Keratinocyte (primary cell): ENCODE measurements around the gene SPEF1. TPM values are rescaled to one million over a fixed set of nuclear protein-coding genes. Genes with fewer than 3 reads are reported as not detected.

Source experiments
- DNase-seq: peaks from one replicate; pipeline ENCODE4 v3.0.0-alpha.2; 2011; ENCODE audit warnings: low read depth, missing footprints, low spot score
- FAIRE-seq: peaks from 2 replicates; lab custom pipeline; 2011; peaks lifted over from hg19 to GRCh38; lab: Jason Lieb, UNC
- H2AFZ ChIP-seq: 2 replicates; pipeline ENCODE4 v1.6.0; 2012; ENCODE audit warnings: low read length, control low read depth, inconsistent platforms; ENCODE audit not compliant: control insufficient read depth
- H3K27ac ChIP-seq: 2 replicates; pipeline ENCODE4 v1.5.1; 2011; ENCODE audit warnings: low read length; ENCODE audit not compliant: control insufficient read depth, insufficient read depth
- H3K27me3 ChIP-seq: 3 replicates; pipeline ENCODE4 v1.6.0; 2011; ENCODE audit warnings: low read length; ENCODE audit not compliant: control insufficient read depth, insufficient read depth; ENCODE audit errors: extremely low read depth
- H3K36me3 ChIP-seq, 2 experiments: 2 replicates in 1 of 2; 3 replicates in 1 of 2; pipeline ENCODE4 v1.5.1; 2011; ENCODE audit warnings: low read length in 2 of 2, mild to moderate bottlenecking in 1 of 2; ENCODE audit not compliant: control insufficient read depth in 2 of 2, insufficient read depth in 2 of 2; ENCODE audit errors: extremely low read depth in 1 of 2
- H3K4me1 ChIP-seq: 3 replicates; pipeline ENCODE4 v1.5.1; 2011; ENCODE audit warnings: low read length; ENCODE audit not compliant: control insufficient read depth, insufficient read depth; ENCODE audit errors: extremely low read depth
- H3K4me2 ChIP-seq: 3 replicates; pipeline ENCODE4 v1.6.0; 2011; ENCODE audit warnings: low read depth, low read length; ENCODE audit not compliant: control insufficient read depth, insufficient read depth; ENCODE audit errors: extremely low read depth
- H3K4me3 ChIP-seq, 3 experiments: fragments of 200-600 bp in 1 of 3; sonication (generic) in 1 of 3; 2 replicates in 2 of 3; 3 replicates in 1 of 3; pipeline ENCODE4 v1.5.1; 2011 to 2016; ENCODE audit warnings: low read length in 3 of 3, mild to moderate bottlenecking in 3 of 3, control low read depth in 2 of 3, inconsistent platforms in 1 of 3, low read depth in 1 of 3, mixed read lengths in 1 of 3, mixed run types in 1 of 3, moderate library complexity in 1 of 3; ENCODE audit not compliant: control insufficient read depth in 2 of 3, insufficient read depth in 2 of 3; ENCODE audit errors: extremely low read depth in 1 of 3
- H3K79me2 ChIP-seq: 2 replicates; pipeline ENCODE4 v1.6.0; 2012; ENCODE audit warnings: low read length; ENCODE audit not compliant: control insufficient read depth, insufficient read depth
- H3K9ac ChIP-seq: 3 replicates; pipeline ENCODE4 v1.6.0; 2011; ENCODE audit warnings: low read length; ENCODE audit not compliant: control insufficient read depth, insufficient read depth; ENCODE audit errors: extremely low read depth
- H3K9me1 ChIP-seq: 3 replicates; pipeline ENCODE4 v1.6.0; 2011; ENCODE audit warnings: low read length; ENCODE audit not compliant: control insufficient read depth, insufficient read depth; ENCODE audit errors: extremely low read depth
- H3K9me3 ChIP-seq: 2 replicates; pipeline ENCODE4 v1.5.1; 2012; ENCODE audit warnings: low read depth, low read length; ENCODE audit not compliant: control insufficient read depth
- H4K20me1 ChIP-seq: 3 replicates; pipeline ENCODE4 v1.6.0; 2011; ENCODE audit warnings: low read length; ENCODE audit not compliant: control insufficient read depth, insufficient read depth; ENCODE audit errors: extremely low read depth
- EZH2 ChIP-seq: IDR thresholded peaks from one replicate; pipeline ENCODE4 v1.6.1; 2012; ENCODE audit warnings: inconsistent platforms, mild to moderate bottlenecking, low read length, moderate library complexity
- dilution Hi-C: fragments of 300-500 bp; cut with MboI; formaldehyde crosslinking; loops from one replicate; pipeline ENCODE4 v1.7.0; 2020; ENCODE audit warnings: low sequenced_read_pairs; ENCODE audit not compliant: extremely low pct_ligation_motif_present
- polyA plus RNA-seq, 5 experiments: library from polyadenylated mRNA; depleted of rRNA in 3 of 5; stranded (reverse) in 3 of 5; stranded (forward) in 1 of 5; unstranded in 1 of 5; fragments of >200 nt; gene quantifications; 1 replicate in 1 of 5; 2 replicates in 3 of 5; 3 replicates in 1 of 5; pipeline versions ENCODE4 v1.2.1 to v1.2.3, GENCODE V29; 2011 to 2012; ENCODE audit warnings: missing spikeins in 2 of 5, low read depth in 1 of 5, low replicate concordance in 1 of 5
- TF ChIP-seq, protein P1 (sequence below), 3 experiments: IDR thresholded peaks in 1 of 3; conservative IDR thresholded peaks in 1 of 3; optimal IDR thresholded peaks in 1 of 3; 2 replicates in 2 of 3; 3 replicates in 1 of 3; pipeline versions ENCODE3 to v1.5.1; 2011; ENCODE audit warnings: low read length in 3 of 3, mild to moderate bottlenecking in 3 of 3, moderate library complexity in 2 of 3, control low read depth in 1 of 3, inconsistent platforms in 1 of 3; ENCODE audit not compliant: insufficient read depth in 2 of 3; ENCODE audit errors: extremely low read depth in 1 of 3

Gene SPEF1
- polyA plus RNA-seq, 1 donor (not counting 4 experiments of a cell fraction or from before 2014, with no cell fraction given), result 0.07 TPM

DNA sequence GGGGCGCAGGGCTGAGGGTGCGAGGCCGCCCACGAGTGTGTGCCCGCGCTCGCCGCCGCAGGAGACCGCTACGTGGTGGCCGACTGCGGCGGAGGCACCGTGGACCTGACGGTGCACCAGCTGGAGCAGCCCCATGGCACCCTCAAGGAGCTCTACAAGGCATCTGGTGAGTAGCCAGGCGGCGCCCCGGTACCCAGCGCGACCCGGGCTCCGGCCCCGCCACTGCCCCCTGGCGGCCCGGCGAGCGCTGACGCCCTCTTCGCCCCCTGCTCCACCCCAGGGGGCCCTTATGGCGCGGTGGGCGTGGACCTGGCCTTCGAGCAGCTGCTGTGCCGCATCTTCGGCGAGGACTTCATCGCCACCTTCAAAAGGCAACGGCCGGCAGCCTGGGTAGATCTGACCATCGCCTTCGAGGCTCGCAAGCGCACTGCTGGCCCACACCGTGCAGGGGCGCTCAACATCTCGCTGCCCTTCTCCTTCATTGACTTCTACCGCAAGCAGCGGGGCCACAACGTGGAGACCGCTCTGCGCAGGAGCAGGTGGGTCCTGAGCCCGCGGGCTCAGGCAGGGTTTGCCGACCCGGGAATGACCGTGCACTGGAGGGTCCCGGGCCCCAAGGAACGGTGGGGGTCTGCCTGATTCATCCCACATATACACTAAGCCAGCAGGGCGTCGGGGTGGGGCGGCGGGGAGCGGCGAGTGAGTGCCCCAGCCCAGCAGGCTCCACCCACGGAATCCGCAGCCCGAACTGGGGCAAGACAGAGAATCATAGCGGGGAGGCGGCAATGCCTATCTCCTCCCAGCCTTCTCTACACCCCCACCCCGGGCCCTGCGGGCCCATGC lies 31.3 kb downstream of the SPEF1 start:
- Histone ChIP-seq H3K79me2 (no peaks in the 10 kb centered on the region), H3K27me3 (peaks cover 45% of the 10 kb centered on the region), H3K4me2 (peak overlapping the region; percentile 66), H3K36me3 (no peaks in the 10 kb centered on the region), H4K20me1 (peaks cover 7% of the 10 kb centered on the region), H3K9me3 (no peaks in the 10 kb centered on the region), H3K4me3 (peak overlapping the region in 2 of 3 experiments; percentile 38 to 57), H3K9me1 (no peaks in the 10 kb centered on the region), H3K4me1 (peaks cover 16% of the 10 kb centered on the region), H3K9ac (no peak overlapping the region), H2AFZ (peak overlapping the region; percentile 6), H3K27ac (no peak overlapping the region)
- dilution Hi-C loops, result no loop called here
- DNase-seq, result no peak
- FAIRE-seq, result no peak
- TF ChIP-seq EZH2, result no peak
- TF ChIP-seq, protein P1, sequence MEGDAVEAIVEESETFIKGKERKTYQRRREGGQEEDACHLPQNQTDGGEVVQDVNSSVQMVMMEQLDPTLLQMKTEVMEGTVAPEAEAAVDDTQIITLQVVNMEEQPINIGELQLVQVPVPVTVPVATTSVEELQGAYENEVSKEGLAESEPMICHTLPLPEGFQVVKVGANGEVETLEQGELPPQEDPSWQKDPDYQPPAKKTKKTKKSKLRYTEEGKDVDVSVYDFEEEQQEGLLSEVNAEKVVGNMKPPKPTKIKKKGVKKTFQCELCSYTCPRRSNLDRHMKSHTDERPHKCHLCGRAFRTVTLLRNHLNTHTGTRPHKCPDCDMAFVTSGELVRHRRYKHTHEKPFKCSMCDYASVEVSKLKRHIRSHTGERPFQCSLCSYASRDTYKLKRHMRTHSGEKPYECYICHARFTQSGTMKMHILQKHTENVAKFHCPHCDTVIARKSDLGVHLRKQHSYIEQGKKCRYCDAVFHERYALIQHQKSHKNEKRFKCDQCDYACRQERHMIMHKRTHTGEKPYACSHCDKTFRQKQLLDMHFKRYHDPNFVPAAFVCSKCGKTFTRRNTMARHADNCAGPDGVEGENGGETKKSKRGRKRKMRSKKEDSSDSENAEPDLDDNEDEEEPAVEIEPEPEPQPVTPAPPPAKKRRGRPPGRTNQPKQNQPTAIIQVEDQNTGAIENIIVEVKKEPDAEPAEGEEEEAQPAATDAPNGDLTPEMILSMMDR (optimal IDR thresholded peaks at IDR 0.05 in 1 of 3, IDR thresholded peaks at IDR 0.05 in 1 of 3, conservative IDR thresholded peaks at IDR 0.05 in 1 of 3; ENCODE audit: extremely low read depth in 1 of 3, insufficient read depth in 2 of 3, low read length in 3 of 3), result peak; percentile 68 to 83 (median 69)

DNA sequence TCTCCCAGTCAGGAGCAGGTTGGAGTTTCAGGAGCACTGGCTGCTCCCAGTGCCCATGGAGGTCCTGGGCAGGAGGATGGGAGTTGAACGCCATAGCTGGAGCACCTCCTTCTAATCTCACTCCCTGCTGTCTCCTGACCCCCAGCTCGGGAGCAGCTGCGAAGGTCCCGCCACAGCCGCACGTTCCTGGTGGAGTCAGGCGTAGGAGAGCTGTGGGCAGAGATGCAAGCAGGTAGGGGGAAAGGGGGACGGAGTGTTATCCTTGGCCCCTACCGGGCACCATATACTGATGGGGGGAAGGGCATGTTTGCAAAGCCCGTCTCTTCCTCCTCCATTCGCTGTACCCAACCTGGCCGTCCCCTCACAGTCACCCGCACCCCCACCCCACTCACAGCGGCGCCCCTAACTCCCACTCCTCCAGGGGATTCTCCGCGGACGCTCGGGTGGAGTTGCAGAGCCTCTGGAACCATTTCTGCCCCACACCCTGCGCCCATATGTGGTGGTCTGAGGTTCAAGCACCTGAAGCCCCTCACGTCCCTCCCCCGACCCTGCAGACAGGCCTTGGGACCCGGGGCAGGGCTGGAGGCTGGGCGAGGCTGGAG lies 32.1 kb downstream of the SPEF1 start:
- FAIRE-seq, result no peak
- dilution Hi-C loops, result no loop called here

More for the DNA sequence above, 32.1 kb downstream of the SPEF1 start:
- peaks cover 45% of the 10 kb centered on the region for H3K27me3 ChIP-seq
- H3K27ac ChIP-seq, result no peak overlapping the region
- H3K4me1 ChIP-seq, result peaks cover 16% of the 10 kb centered on the region
- no peak overlapping the region for H3K9ac ChIP-seq
- no peak for TF ChIP-seq EZH2
- TF ChIP-seq, protein P1 (optimal IDR thresholded peaks at IDR 0.05 in 1 of 3, IDR thresholded peaks at IDR 0.05 in 1 of 3, conservative IDR thresholded peaks at IDR 0.05 in 1 of 3; ENCODE audit: extremely low read depth in 1 of 3, insufficient read depth in 2 of 3, low read length in 3 of 3), result no peak
- H2AFZ ChIP-seq, result peak overlapping the region; percentile 6
- no peak overlapping the region for H3K4me3 ChIP-seq
- no peaks in the 10 kb centered on the region for H3K9me3 ChIP-seq
- no peaks in the 10 kb centered on the region for H3K79me2 ChIP-seq
- H3K4me2 ChIP-seq, result peak overlapping the region; percentile 66
- no peaks in the 10 kb centered on the region for H3K9me1 ChIP-seq
- DNase-seq, result no peak
- H3K36me3 ChIP-seq, result no peaks in the 10 kb centered on the region
- peaks cover 7% of the 10 kb centered on the region for H4K20me1 ChIP-seq
